Mucosa of rectum (tissue), 2 donors: ENCODE measurements around the gene MEOX1.
A peak's percentile ranks its signal among the peaks of the same experiment; 100 is the strongest.

Experiments used
- H3K27ac ChIP-seq, 2 donors: one replicate each; pipeline ENCODE4 v1.7.0; 2013; ENCODE audit warnings: inconsistent platforms in 2 of 2, low read depth in 2 of 2, low read length in 2 of 2
- H3K27me3 ChIP-seq, 2 donors: one replicate each; pipeline ENCODE4 v1.7.0; 2013; ENCODE audit warnings: low read length in 2 of 2; ENCODE audit not compliant: control insufficient read depth in 2 of 2, insufficient read depth in 2 of 2
- H3K36me3 ChIP-seq, 2 donors: one replicate each; pipeline ENCODE4 v1.7.0; 2013; ENCODE audit warnings: low read length in 2 of 2; ENCODE audit not compliant: control insufficient read depth in 2 of 2, insufficient read depth in 2 of 2
- H3K4me1 ChIP-seq, 2 donors: one replicate each; pipeline ENCODE4 v1.7.0; 2013; ENCODE audit warnings: low read length in 2 of 2, mild to moderate bottlenecking in 1 of 2; ENCODE audit not compliant: control insufficient read depth in 2 of 2, insufficient read depth in 2 of 2
- H3K4me3 ChIP-seq, 2 donors: one replicate each; pipeline ENCODE4 v1.7.0; 2013; ENCODE audit warnings: low read length in 2 of 2
- H3K9ac ChIP-seq, 2 donors: one replicate each; pipeline ENCODE4 v1.7.0; 2013; ENCODE audit warnings: low read length in 2 of 2, low read depth in 1 of 2, mild to moderate bottlenecking in 1 of 2
- H3K9me3 ChIP-seq, 2 donors: one replicate each; pipeline ENCODE4 v1.7.0; 2013; ENCODE audit warnings: low read length in 2 of 2; ENCODE audit not compliant: control insufficient read depth in 2 of 2
- donor health status: healthy.
- donor health status: Normal muscosa, but diverticular disease.

MEOX1 gene

GRCh38 chr17:43670645-43671030 is 8.9 kb upstream of the MEOX1 start:
- Histone ChIP-seq H3K4me3 (no peak overlapping the region), H3K36me3 (no peaks in the 10 kb centered on the region), H3K27ac (no peak overlapping the region), H3K4me1 (peaks cover 3 to 9% of the 10 kb centered on the region in 2 donors), H3K9me3 (no peaks in the 10 kb centered on the region), H3K27me3 (no peaks in the 10 kb centered on the region), H3K9ac (no peak overlapping the region)

GRCh38 chr17:43669971-43670644 is 8.4 kb upstream of the MEOX1 start:
- no peak overlapping the region for H3K9ac ChIP-seq
- H3K4me1 ChIP-seq: peaks cover 3 to 9% of the 10 kb centered on the region in 2 donors
- H3K27me3 ChIP-seq: no peaks in the 10 kb centered on the region
- H3K4me3 ChIP-seq: no peak overlapping the region
- no peaks in the 10 kb centered on the region for H3K9me3 ChIP-seq
- H3K27ac ChIP-seq: no peak overlapping the region
- no peaks in the 10 kb centered on the region for H3K36me3 ChIP-seq

GRCh38 chr17:43667947-43668348 is 6.2 kb upstream of the MEOX1 start:
- H3K9me3 ChIP-seq: no peaks in the 10 kb centered on the region
- H3K27me3 ChIP-seq: no peaks in the 10 kb centered on the region
- H3K4me1 ChIP-seq: peaks cover 3 to 9% of the 10 kb centered on the region in 2 donors
- no peak overlapping the region for H3K9ac ChIP-seq
- no peak overlapping the region for H3K4me3 ChIP-seq
- no peaks in the 10 kb centered on the region for H3K36me3 ChIP-seq
- H3K27ac ChIP-seq: no peak overlapping the region

GRCh38 chr17:43667506-43667905 is 5.8 kb upstream of the MEOX1 start:
- Histone ChIP-seq H3K27ac (no peak overlapping the region), H3K36me3 (no peaks in the 10 kb centered on the region), H3K4me3 (no peak overlapping the region), H3K9ac (no peak overlapping the region), H3K9me3 (no peaks in the 10 kb centered on the region), H3K27me3 (no peaks in the 10 kb centered on the region), H3K4me1 (peaks cover 7 to 9% of the 10 kb centered on the region in 2 donors)

- Histone ChIP-seq H3K9me3 (no peaks in the 10 kb centered on the region), H3K27ac (no peak overlapping the region), H3K36me3 (no peaks in the 10 kb centered on the region), H3K9ac (no peak overlapping the region), H3K27me3 (peaks cover 0 to under 1% of the 10 kb centered on the region in 2 donors), H3K4me3 (no peak overlapping the region), H3K4me1 (peaks cover 7 to 9% of the 10 kb centered on the region in 2 donors)
Observed at GRCh38 chr17:43665937-43666236, 4.2 kb upstream of the MEOX1 start.

GRCh38 chr17:43665084-43665936 is 3.6 kb upstream of the MEOX1 start:
- no peaks in the 10 kb centered on the region for H3K36me3 ChIP-seq
- no peak overlapping the region for H3K27ac ChIP-seq
- H3K27me3 ChIP-seq: peaks cover 0 to 4% of the 10 kb centered on the region in 2 donors
- H3K9me3 ChIP-seq: no peaks in the 10 kb centered on the region
- H3K4me1 ChIP-seq: peaks cover 7 to 8% of the 10 kb centered on the region in 2 donors
- H3K9ac ChIP-seq: no peak overlapping the region
- no peak overlapping the region for H3K4me3 ChIP-seq

GRCh38 chr17:43664096-43664495 is 2.4 kb upstream of the MEOX1 start:
- H3K9ac ChIP-seq: no peak overlapping the region
- H3K27me3 ChIP-seq: peaks cover 0 to 4% of the 10 kb centered on the region in 2 donors
- no peaks in the 10 kb centered on the region for H3K9me3 ChIP-seq
- H3K27ac ChIP-seq: no peak overlapping the region
- H3K4me1 ChIP-seq: peaks cover 0 to 3% of the 10 kb centered on the region in 2 donors
- H3K36me3 ChIP-seq: no peaks in the 10 kb centered on the region
- H3K4me3 ChIP-seq: no peak overlapping the region

- H3K4me1 ChIP-seq: peaks cover 0 to 3% of the 10 kb centered on the region in 2 donors
- H3K9ac ChIP-seq: no peak overlapping the region
- H3K36me3 ChIP-seq: no peaks in the 10 kb centered on the region
- H3K27ac ChIP-seq: no peak overlapping the region
- no peak overlapping the region for H3K4me3 ChIP-seq
- H3K9me3 ChIP-seq: no peaks in the 10 kb centered on the region
- peaks cover 0 to 4% of the 10 kb centered on the region in 2 donors for H3K27me3 ChIP-seq
Observed at GRCh38 chr17:43663383-43663782, 1.7 kb upstream of the MEOX1 start.

- Histone ChIP-seq H3K36me3 (no peaks in the 10 kb centered on the region), H3K4me3 (no peak overlapping the region), H3K4me1 (peaks cover 0 to 3% of the 10 kb centered on the region in 2 donors), H3K27ac (no peak overlapping the region), H3K9ac (peak overlapping the region in 1 of 2 donors; percentile 14), H3K9me3 (no peaks in the 10 kb centered on the region), H3K27me3 (peaks cover 0 to 4% of the 10 kb centered on the region in 2 donors)
Observed at GRCh38 chr17:43662413-43663141, 855 bp upstream of the MEOX1 start.
